HL-60/S4 treated with phorbol 12-myristate 13-acetate at 8.2 ng/mL for 4 days and 3 days (cell line): ENCODE results near the gene GFPT2.

Experiments used
- in situ Hi-C: fragments of 300-500 bp; cut with MboI; formaldehyde crosslinking; loops from 2 replicates; pipeline ENCODE4 v1.15.0; 2022; ENCODE audit warnings: low sequenced_read_pairs

Gene GFPT2

DNA sequence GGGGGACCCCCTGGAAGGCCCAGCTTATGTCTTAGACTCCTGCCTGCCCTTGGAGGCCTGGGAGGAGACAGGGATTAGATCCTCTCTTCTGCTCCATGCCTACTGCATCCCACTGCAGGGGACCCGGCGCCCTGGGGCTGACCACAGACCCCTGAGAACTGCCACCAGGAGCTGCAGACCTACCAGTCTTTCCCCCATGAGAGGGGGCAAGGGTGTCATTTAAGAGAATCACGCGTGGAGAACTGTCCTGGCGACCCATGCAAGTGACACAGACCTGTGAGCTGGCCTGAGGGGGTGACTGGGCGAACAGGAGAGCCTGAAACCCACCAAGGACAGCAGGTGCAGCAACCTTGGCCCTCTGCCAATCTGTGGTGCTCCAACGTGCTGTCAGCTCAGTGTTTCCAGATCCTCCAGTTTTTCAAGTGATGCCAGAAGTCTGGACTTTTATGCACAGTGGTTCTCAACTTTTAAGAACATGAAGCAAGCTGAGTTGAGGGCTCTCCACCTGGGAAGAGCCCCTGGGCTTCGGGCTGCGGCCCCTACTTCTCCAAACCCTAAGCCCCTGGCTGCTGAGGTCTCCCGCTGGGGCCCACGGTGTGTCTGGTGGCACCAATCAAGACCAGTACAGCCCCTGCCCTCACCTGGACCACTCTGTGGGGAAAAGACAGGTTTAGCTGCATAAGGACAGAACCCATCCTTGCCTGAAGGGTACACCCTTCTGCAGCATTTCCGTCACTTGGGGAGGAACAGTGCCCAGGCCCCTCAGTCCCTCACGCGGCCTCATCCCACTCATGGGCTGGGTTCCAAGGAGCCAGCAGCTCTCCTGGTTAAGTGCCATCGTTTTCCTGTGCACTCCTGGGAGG, 18.2 kb downstream of the GFPT2 start:
- in situ Hi-C loops = no loop called here

DNA sequence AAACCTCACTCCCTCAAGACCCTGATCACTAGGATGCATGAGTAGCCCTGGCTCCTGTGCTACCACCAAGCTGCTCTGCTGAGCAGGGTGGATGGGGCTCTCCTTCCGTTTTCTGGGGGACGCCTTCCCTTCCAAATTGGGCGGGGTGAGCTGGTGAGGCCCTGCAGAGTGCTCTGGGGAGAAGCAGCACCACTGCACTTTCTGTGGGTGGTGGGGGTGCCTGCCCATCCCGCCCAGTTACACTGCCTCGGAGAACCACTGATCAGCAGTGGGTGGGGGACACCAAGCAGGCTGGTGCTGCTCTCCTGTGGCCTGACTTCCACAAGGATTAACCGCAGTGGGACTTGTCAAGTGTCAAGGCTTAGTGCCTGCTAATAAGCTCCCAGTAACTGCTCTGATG, 19.0 kb downstream of the GFPT2 start:
- in situ Hi-C loops = no loop called here

DNA sequence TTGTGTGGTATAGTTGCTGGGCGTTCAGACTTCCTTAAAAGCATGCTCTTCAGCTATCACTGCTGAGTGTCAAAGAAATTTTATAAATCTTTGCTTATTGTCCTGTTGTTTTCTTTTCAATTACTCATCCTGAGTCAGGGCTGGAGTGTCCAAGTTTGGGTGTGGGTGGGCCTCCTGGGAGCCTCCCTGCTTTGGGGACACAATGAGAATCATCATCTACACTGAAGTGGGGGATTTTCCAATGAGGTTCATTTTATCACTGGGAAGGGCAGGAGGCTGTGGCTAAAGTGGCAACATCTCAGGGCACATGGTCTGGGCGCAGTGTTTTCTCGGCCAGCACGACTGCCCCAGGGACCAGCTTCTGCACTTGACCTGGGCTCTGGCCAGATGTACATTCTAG, 19.5 kb downstream of the GFPT2 start:
- in situ Hi-C loops = no loop called here

GRCh38 chr5:180332861-180333260, 20.3 kb downstream of the GFPT2 start:
- in situ Hi-C loops = no loop called here

- in situ Hi-C loops = no loop called here
These were observed 21.1 kb downstream of the GFPT2 start for GRCh38 chr5:180332051-180332517.

DNA sequence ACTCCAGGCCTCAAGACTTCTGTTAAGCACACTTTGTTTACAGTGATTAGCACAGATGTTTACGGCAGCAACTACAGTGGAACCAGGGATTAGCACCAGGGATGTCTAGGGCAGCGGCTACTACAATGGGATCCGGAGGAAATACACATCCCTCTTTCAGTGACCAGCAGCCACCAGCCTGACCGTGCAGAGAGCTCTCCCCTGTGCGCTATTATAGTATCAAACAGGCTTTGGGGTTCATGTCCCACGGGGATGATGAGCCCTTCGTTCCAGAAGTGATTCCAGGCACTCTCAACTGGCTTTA, 21.5 kb downstream of the GFPT2 start:
- in situ Hi-C loops = no loop called here

DNA sequence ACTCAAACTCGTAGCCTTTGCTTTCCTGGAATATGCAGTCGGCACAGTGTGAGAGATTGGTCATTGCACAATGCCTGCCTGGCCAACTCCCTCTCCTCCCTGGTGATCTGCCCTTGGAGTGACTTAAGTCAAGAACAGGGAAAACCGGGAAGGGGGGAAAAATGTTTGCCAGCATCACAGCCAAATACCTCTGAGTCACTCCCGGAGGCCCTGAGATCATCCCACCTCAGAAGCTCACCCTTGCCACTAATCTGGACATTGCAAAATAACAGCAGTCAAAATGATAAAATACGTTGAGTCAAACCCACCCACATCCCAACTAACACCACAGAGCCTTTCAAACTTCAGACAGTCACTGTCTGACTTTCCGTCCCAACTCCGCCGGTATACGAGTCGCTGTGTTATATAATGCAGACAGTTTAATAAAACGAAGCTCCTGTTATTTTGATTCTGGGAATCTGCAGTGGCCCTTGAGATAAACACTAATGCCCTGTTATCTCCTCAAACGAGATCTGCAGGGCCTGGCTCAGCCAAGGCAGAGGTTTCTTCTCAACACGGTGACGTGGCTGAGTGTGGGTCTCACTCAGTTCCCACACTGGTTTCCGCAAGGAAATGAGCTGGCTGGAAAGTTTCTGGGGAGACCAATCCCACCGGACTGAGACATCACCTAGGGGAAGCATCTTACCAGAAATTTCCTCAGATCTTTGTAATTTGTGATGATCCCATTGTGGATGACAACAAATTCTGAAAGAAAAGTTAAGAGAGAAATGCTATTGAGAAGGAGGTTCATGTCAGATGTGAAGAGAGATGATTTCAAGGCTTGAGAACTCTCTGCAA, 22.1 kb downstream of the GFPT2 start:
- in situ Hi-C loops = no loop called here

DNA sequence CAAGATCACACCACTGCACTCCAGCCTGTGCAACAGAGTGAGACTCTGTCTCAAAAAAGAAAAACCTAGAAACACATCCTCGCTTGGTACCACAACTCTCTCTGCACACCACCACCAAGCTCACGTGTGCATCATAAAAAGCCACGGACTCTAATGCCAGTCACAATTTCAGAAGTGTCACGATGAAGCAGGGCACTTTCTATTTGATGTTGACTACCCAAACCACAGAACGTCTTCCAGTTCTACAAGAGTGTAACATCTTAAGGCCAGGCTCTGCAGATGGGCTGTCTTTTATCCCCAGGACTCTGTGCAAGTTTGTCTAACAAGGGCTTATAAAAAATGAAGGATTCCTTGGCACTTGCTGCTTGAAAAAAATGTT, 22.9 kb downstream of the GFPT2 start:
- in situ Hi-C loops = no loop called here

- in situ Hi-C loops = no loop called here
These were observed 23.4 kb downstream of the GFPT2 start for GRCh38 chr5:180329606-180330269.

DNA sequence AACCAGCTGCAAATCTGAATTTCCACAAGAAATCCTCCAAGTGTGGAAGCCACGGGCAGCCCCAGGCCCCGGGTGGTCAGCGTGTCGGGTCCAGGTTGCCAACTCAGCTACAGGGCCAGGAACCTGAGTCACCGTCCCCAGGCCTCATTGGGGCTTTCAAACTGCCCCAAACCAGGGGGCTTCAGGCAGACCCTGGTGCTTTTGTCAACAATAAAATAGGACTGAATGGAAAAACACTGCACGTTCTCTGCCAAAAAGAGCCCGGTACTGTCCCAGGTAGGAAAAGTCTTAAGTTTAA, 24.0 kb downstream of the GFPT2 start:
- in situ Hi-C loops = no loop called here

DNA sequence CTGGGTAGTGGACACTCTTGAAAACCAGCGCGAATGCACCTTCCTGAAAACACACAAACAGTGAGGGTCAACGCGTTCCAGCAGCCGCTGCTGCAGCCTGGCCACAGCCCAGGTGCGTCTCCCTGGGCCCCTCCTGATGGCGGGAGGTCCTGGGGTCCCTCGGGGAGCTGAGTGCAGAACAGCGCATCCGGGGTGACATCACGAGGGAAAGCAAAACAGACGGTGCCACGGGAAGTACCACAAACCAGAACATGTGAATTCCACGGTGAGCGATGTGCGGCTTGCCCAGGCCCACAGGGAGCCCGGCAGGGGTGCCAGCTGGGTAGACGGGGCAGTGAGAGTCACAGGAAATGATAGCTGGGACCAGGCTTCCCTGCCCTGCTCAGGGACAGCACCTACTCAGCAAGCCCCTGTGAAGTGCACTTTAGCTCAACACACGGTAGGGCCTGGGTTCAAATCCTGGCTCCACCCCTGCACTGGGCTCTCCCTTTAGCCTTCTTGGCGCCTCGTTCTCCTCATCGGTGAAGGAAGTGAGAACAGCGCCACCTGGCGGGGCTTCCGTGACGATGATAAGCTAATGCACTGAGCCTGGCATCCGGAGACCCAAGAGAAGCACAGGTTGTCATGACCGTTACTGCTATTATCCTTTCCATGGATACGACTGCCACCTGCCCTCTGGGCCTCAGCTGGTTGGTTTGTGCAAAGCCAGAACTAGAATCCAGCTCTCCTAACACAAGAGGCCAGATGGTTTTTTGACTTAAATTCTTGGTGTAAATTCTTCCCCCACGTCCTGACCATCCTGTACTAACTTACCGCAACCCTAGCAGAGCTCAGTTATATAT, 24.6 kb downstream of the GFPT2 start:
- in situ Hi-C loops = no loop called here

DNA sequence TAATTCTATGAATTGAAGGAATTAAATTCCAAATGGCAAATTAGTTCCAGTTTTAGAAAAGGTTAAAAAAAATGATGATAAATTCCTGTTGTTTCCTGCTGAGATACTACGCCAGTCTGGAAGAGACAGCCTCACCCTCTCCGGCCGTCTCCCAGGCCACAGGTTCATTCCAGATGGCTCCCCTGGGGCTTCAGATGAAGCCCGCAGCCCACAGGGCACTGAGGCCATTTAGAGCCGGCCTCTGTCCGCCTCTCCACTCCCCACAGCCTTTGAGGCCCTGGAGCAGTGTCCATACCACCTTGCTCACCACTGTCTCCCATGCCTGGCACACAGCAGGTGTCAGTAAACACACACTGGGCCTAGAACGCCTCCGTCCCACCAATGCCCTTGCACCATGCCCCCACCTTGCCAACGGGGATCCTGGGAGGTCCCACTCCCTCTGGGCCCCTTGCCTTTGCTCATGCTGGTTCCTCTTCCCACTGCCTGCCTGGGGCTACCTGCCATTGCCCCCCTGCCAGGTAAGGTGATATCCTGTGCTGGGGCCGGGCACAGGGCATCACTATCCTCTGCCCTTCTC, 26.1 kb downstream of the GFPT2 start:
- in situ Hi-C loops = no loop called here

DNA sequence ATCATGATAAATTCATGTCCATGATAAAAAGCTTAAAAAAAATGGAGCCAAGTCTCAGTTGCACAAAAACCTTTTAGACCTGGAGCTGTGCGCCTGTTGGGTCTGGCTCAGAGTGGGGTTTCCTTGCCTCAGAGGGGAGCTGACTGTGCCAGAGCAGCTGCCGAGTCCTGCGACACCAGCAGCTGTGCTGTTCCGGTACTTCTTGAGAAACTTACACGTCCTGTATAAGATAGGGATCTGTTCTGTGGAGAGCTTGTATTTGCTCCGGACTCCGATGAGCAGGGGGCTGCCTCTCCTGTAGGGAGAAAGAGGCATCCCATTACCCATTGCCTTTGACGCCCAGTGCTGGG, 28.6 kb downstream of the GFPT2 start:
- in situ Hi-C loops = no loop called here

- in situ Hi-C loops = no loop called here
These were observed 29.1 kb downstream of the GFPT2 start for GRCh38 chr5:180323941-180324600.

GRCh38 chr5:180323160-180323559, 30.0 kb downstream of the GFPT2 start:
- in situ Hi-C loops = no loop called here

GRCh38 chr5:180318456-180319089, 34.6 kb downstream of the GFPT2 start:
- in situ Hi-C loops = no loop called here

- in situ Hi-C loops = no loop called here
These were observed 36.5 kb downstream of the GFPT2 start for GRCh38 chr5:180316586-180316985.

GRCh38 chr5:180315762-180316212, 37.3 kb downstream of the GFPT2 start:
- in situ Hi-C loops = no loop called here

GRCh38 chr5:180313677-180314505, 39.2 kb downstream of the GFPT2 start:
- in situ Hi-C loops = no loop called here
